C4-2B (cell line): ENCODE data around the gene CDKN1A.
A peak's percentile ranks its signal among the peaks of the same experiment; 100 is the strongest.

ENCODE experiments used
- H3K27ac ChIP-seq: fragments of 450-650 bp; 2 replicates; pipeline ENCODE4 v1.5.1; 2017
- ZFX ChIP-seq: fragments of 450-650 bp; IDR thresholded peaks from 2 replicates; pipeline ENCODE4 v1.6.1; 2017
- TF ChIP-seq, protein P1 (sequence below): fragments of 450-650 bp; conservative IDR thresholded peaks from 2 replicates; pipeline ENCODE4 v1.5.1; 2017; ENCODE audit warnings: mild to moderate bottlenecking

Gene CDKN1A

GRCh38 chr6:36663504-36664446, 14.7 kb upstream of the CDKN1A start:
- no peak for TF ChIP-seq ZFX
- TF ChIP-seq, protein P1, sequence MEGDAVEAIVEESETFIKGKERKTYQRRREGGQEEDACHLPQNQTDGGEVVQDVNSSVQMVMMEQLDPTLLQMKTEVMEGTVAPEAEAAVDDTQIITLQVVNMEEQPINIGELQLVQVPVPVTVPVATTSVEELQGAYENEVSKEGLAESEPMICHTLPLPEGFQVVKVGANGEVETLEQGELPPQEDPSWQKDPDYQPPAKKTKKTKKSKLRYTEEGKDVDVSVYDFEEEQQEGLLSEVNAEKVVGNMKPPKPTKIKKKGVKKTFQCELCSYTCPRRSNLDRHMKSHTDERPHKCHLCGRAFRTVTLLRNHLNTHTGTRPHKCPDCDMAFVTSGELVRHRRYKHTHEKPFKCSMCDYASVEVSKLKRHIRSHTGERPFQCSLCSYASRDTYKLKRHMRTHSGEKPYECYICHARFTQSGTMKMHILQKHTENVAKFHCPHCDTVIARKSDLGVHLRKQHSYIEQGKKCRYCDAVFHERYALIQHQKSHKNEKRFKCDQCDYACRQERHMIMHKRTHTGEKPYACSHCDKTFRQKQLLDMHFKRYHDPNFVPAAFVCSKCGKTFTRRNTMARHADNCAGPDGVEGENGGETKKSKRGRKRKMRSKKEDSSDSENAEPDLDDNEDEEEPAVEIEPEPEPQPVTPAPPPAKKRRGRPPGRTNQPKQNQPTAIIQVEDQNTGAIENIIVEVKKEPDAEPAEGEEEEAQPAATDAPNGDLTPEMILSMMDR: no peak
- H3K27ac ChIP-seq: no peak overlapping the region

DNA sequence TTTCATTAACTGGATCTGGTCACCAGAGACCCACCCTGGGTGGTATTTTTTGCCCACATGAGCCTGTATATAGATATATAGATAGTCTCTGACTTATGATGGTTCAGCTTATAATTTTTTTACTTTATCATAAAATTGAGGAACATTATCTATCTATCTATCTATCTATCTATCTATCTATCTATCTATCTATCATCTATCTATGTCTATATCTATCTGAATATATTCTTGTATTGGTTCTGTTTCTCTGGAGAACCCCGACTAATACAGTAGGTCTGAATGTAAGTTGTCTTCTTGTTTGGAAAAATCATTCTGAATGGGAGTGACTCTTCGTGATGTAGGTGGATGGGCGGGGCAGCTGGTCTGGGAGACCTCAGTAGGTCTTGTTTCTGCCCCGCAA, 13.3 kb upstream of the CDKN1A start:
- TF ChIP-seq, protein P1: no peak
- no peak for TF ChIP-seq ZFX
- H3K27ac ChIP-seq: no peak overlapping the region

GRCh38 chr6:36666287-36666686, 12.2 kb upstream of the CDKN1A start:
- H3K27ac ChIP-seq: no peak overlapping the region

DNA sequence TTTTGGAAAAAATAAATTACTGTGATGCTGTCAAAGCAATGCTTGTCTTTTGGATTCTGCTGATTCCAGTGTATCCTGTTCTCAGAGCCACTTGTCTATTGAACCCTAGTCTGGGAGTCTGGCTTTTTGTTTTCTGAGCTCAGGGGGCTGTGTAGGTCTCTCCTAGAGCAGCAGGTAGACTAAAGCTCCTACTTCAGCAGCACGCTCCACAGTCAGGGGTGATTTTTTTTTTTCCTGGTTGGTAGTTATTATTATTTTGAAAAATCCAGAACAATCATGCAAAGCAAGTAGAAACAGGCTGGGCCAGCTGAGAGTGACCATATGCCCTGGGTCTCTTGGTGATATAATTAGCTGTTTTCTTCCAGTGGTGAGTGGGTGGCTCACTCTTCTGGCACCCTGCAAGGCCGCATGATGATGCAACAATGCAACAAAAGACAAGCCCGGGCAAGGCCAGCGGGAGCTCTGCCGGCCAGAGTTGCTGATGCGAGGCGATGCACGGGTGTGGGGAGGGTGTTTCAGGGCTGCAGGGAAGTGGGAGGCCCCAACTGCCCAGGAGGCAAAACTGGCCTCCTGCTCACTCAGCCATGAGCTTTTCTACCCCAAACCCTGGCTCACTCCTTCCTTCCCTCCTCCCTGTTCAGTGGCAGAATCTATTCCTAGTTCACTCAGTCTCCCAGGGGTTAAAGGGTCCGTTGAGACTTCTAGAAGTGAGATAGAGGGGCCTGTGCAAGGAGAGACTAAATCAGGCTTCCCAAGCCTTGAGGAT, 11.5 kb upstream of the CDKN1A start:
- 0 out of 2 replicates have a peak overlapping the region, but pooled peaks have one; percentile 9 for H3K27ac ChIP-seq

More at GRCh38 chr6:36666287-36666686, 12.2 kb upstream of the CDKN1A start:
- TF ChIP-seq, protein P1: no peak
- TF ChIP-seq ZFX: no peak

GRCh38 chr6:36668591-36668990, 9.9 kb upstream of the CDKN1A start:
- no peak overlapping the region for H3K27ac ChIP-seq
- TF ChIP-seq ZFX: no peak

More for the DNA sequence above, 11.5 kb upstream of the CDKN1A start:
- TF ChIP-seq, protein P1: no peak
- TF ChIP-seq ZFX: no peak

DNA sequence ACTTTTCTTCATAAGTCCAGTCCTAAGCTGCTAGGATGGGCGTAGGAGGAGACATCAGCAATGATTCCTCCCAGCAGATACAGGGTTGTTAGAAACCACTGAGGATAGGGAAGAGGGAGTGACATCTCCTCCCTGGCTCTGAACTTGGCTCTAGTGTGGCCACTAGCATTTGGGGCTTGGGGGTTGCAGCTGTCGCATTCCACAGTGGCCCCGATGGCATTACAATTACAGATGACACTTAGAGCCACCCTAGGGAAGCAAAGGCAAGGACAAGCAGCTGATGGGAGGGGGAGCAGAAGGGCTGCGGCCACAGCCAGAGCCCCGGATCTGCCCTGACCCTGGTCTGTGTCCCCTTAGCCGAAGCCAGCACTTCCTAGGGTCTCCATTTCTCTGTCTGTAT, 9.5 kb upstream of the CDKN1A start:
- TF ChIP-seq ZFX: no peak
- TF ChIP-seq, protein P1: no peak
- no peak overlapping the region for H3K27ac ChIP-seq

DNA sequence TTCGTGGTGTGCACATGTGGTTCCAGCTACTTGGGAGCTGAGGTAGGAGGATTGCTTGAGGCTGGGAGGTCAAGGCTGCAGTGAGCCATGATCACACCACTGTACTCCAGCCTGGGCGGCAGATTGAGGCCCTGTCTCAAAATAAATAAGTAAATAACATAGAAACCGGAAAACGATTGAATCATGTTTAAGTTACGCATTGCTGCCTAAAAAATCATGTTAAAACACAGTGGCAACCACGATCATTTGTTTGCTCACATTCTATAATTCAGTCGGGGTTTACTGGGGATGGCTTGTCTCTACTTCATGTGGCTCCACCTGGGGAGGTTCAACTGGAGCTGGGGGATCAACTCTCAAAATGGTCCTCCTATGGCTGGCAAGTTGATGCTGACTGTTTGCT, 8.2 kb upstream of the CDKN1A start:
- no peak overlapping the region for H3K27ac ChIP-seq
- TF ChIP-seq, protein P1: no peak
- TF ChIP-seq ZFX: no peak
